Right lobe of liver (tissue), 4 donors: Measurements from ENCODE around the gene YTHDF1.

ENCODE experiments used
- POLR2A ChIP-seq: fragments of 450-650 bp; IDR thresholded peaks from one replicate; pipeline ENCODE4 v1.6.1; 2017; ENCODE audit warnings: antibody characterized with exemption, mild to moderate bottlenecking
- TF ChIP-seq, protein P1 (sequence below), 4 donors: fragments of 200-600 bp in 3 of 4; fragments of 450-650 bp in 1 of 4; IDR thresholded peaks; one replicate each; pipeline versions ENCODE4 v1.5.1 to v1.8.0; 2016 to 2022; ENCODE audit warnings: antibody characterized with exemption in 4 of 4, mild to moderate bottlenecking in 2 of 4
- donor health status: DM: no; HTN: no; CAD: no.
- donor health status: DM: no; HTN: no; CAD: no.
- donor health status: DM: no; HTN: yes; CAD: no.

DNA sequence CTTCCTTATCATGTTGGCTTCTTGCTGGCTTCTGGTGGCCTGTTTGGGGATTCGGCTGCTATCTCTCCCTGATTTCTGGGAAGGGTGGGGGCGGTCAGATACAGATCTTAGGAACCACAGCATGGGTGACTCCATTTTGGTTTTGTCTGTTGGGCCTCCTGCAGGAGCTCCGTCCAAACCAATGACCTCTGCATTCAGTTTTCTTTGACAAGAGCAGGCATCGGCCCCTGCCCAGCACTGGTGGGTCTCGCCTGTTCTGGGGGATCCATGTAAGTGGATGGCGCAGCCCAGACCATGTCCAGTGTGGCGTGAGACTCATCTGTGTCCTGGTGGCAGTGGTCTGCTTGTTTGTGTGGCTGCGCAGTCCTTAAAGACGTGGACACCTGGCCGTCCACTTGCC lies 48.1 kb upstream of the YTHDF1 start:
- TF ChIP-seq, protein P1, sequence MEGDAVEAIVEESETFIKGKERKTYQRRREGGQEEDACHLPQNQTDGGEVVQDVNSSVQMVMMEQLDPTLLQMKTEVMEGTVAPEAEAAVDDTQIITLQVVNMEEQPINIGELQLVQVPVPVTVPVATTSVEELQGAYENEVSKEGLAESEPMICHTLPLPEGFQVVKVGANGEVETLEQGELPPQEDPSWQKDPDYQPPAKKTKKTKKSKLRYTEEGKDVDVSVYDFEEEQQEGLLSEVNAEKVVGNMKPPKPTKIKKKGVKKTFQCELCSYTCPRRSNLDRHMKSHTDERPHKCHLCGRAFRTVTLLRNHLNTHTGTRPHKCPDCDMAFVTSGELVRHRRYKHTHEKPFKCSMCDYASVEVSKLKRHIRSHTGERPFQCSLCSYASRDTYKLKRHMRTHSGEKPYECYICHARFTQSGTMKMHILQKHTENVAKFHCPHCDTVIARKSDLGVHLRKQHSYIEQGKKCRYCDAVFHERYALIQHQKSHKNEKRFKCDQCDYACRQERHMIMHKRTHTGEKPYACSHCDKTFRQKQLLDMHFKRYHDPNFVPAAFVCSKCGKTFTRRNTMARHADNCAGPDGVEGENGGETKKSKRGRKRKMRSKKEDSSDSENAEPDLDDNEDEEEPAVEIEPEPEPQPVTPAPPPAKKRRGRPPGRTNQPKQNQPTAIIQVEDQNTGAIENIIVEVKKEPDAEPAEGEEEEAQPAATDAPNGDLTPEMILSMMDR (IDR thresholded peaks at IDR 0.05) = no peak
- TF ChIP-seq POLR2A = no peak
